Measurements from ENCODE around the gene SPPL2B.
A peak's percentile ranks its signal among the peaks of the same experiment; 100 is the strongest.

Gene SPPL2B

DNA sequence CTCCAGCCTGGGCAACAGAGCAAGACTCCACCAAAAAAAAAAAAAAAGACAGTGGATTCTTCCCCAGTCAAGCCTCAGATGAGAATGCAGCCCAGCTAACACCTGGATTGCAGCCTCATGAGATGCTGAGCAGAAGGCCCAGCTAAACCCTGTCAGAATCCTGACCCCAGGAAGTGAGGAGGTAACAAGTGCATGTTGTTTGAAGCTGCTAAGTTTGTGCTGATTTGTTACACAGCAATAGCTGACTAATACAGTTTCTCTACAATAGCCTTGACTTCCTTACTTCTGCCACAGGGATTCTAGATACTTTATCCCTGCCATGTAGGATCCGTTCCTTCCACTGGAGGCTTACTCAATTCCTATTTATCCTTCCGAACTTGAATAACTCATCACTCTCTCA lies 52.1 kb downstream of the SPPL2B start:
- no peak for TF ChIP-seq TAF1 (IDR thresholded peaks at IDR 0.05; ENCODE audit: borderline replicate concordance, insufficient read depth, low read length)
- TF ChIP-seq FOXP2 (optimal IDR thresholded peaks at IDR 0.05; ENCODE audit: borderline replicate concordance, extremely low read depth, extremely low read length, insufficient read depth): no peak
- TF ChIP-seq POLR2AphosphoS5 (IDR thresholded peaks at IDR 0.05; ENCODE audit: low read depth, low read length): no peak
- no peak for TF ChIP-seq REST (IDR thresholded peaks at IDR 0.05; ENCODE audit: insufficient read depth in 1 of 2, low read depth in 2 of 2, low read length in 2 of 2)
- no peak for TF ChIP-seq SIN3A (IDR thresholded peaks at IDR 0.05; ENCODE audit: borderline replicate concordance, insufficient read depth, low read length)

DNA sequence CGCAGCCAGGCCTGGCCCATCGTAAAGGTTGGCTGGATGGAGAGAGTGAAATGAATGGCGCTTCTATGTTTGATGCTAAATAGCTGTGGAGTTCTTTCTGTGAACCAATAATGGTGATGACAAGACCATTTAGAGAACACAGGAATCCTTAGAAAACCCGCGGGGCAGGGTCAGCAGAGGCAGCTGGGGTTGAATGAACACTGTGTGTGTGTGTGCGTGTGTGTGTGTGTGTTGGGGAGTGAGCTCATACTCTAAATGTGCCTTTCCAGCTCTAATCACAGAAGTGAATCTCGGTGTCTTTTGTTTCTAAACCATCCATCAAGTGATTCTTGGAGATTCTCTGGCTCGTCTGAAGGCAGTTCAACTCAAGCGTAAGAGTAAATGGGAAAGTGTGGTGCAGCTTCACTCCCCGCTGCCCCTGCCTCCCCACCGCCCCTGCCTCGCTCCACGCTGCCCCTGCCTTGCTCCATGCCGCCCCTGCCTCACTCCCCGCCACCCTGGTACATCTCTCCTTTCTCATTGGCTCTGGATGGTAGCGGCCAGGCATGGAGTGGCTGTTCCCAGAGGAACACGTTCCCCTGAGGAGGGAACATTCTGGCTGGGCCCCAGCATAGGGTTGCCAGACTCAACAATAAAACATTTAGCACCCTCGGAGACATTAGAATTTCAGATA lies 52.8 kb downstream of the SPPL2B start:
- TF ChIP-seq FOXP2 (optimal IDR thresholded peaks at IDR 0.05; ENCODE audit: borderline replicate concordance, extremely low read depth, extremely low read length, insufficient read depth) (no peak), POLR2AphosphoS5 (IDR thresholded peaks at IDR 0.05; ENCODE audit: low read depth, low read length) (no peak), SIN3A (IDR thresholded peaks at IDR 0.05; ENCODE audit: borderline replicate concordance, insufficient read depth, low read length) (no peak), REST (IDR thresholded peaks at IDR 0.05; ENCODE audit: insufficient read depth in 1 of 2, low read depth in 2 of 2, low read length in 2 of 2) (no peak), TAF1 (IDR thresholded peaks at IDR 0.05; ENCODE audit: borderline replicate concordance, insufficient read depth, low read length) (no peak)

DNA sequence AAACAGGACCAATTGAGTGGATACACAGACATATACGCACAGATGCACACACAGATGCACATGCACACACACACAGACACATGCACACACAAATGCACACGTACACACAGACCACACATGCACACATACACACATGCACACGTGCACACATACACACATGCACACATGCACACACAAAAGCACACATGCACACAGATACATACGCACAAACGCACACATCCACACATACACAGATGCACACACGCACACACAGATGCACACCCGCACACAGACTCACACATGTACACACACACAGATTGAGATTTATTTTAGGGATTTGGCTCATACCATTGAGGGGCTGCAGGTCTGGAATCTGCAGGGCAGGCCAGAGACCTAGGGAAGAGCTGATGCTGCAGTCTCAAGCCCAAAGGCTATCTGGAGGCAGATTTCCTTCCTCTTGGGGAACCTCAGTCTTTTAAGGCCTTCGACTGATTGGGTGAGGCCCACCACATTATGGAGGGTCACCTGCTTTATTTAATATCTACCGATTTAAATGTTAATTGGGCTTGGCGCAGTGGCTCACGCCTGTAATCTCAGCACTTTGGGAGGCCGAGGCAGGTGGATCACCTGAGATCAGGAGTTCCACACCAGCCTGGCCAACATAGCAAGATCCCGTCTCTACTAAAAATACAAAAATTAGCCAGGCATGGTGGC lies 54.2 kb downstream of the SPPL2B start:
- no peak for TF ChIP-seq FOXP2 (optimal IDR thresholded peaks at IDR 0.05; ENCODE audit: borderline replicate concordance, extremely low read depth, extremely low read length, insufficient read depth)
- no peak for TF ChIP-seq TAF1 (IDR thresholded peaks at IDR 0.05; ENCODE audit: borderline replicate concordance, insufficient read depth, low read length)
- TF ChIP-seq SIN3A (IDR thresholded peaks at IDR 0.05; ENCODE audit: borderline replicate concordance, insufficient read depth, low read length): no peak
- TF ChIP-seq REST (IDR thresholded peaks at IDR 0.05; ENCODE audit: insufficient read depth in 1 of 2, low read depth in 2 of 2, low read length in 2 of 2): no peak
- TF ChIP-seq POLR2AphosphoS5 (IDR thresholded peaks at IDR 0.05; ENCODE audit: low read depth, low read length): no peak

DNA sequence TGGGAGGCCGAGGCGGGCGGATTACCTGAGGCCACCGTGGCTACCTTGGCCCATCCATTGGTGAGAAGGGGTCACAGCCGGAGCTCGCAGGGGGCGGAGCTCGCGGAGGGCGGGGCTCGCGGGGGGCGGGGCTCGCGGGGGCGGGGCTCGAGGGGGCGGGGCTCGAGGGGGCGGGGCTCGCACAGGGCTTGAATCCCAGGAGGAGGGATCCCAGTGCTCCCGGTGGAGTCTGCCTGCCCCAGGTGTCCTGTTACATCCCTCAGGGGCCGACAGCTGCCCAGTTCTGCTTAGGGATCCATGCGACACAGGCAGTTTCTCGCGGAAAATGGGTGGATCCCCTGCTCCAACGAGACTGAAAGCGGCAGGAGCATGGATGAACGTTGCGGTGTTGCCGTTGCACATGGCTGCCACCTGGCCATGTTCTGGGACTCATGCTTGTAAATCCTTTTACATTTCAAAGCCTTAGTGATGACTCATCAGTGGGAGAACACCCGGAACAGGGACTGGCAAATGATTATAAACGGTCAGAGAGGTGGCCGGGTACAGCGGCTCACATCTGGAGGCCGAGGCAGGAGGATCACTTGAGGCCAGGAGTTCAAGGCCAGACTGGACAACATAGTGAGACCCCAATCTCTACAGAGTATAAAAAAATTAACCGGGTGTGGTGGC lies 56.7 kb downstream of the SPPL2B start:
- no peak for TF ChIP-seq TAF1 (IDR thresholded peaks at IDR 0.05; ENCODE audit: borderline replicate concordance, insufficient read depth, low read length)
- TF ChIP-seq FOXP2 (optimal IDR thresholded peaks at IDR 0.05; ENCODE audit: borderline replicate concordance, extremely low read depth, extremely low read length, insufficient read depth): peak; percentile 27

DNA sequence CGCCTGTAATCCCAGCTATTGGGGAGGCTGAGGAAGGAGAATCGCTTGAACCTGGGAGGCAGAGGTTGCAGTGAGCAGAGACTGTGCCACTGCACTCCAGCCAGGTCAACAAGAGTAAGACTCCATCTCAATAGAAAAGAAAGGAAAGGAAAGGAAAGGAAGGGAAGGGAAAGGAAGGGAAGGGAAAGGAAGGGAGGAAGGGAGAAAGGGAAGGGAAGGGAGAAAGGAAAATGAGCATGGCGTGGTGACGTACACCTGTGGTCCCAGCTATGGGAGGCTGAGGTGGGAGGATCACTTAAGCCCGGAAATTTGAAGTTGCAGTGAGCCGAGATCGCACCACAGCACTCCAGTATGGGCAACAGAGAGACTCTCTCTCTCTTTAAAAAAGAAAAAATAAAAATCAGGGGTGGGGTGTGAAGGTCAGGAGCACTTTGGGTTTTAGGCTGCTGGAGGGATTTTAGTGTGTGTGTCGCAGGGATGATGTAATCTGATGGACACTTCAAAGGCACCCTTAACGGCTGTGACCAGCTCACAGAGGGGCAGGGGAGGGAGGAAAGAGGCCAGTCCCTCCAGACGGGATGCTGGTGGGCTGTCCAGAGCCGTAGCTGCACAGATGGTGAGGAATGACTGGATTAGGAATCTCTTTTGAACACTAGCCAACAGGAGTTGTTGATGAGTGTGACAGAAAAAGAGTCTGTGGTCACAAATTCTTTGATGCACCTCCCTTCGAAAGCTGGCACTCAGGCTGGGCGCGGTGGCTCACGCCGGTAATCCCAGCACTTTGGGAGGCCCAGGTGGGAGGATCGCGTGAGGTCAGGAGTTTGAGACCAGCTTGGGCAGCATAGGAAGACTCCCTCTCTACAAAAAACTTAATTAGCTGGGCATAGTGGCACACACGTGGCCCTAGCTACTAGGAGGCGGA lies 59.1 kb downstream of the SPPL2B start:
- TF ChIP-seq POLR2AphosphoS5 (IDR thresholded peaks at IDR 0.05; ENCODE audit: low read depth, low read length) (no peak), REST (IDR thresholded peaks at IDR 0.05; ENCODE audit: insufficient read depth in 1 of 2, low read depth in 2 of 2, low read length in 2 of 2) (no peak), FOXP2 (optimal IDR thresholded peaks at IDR 0.05; ENCODE audit: borderline replicate concordance, extremely low read depth, extremely low read length, insufficient read depth) (no peak), SIN3A (IDR thresholded peaks at IDR 0.05; ENCODE audit: borderline replicate concordance, insufficient read depth, low read length) (no peak), TAF1 (IDR thresholded peaks at IDR 0.05; ENCODE audit: borderline replicate concordance, insufficient read depth, low read length) (no peak)

Measured in PFSK-1 (cell line).